ENCODE measurements around the gene TRAF2. TPM values are rescaled to one million over a fixed set of nuclear protein-coding genes. Genes with fewer than 3 reads are reported as not detected.
A peak's percentile ranks its signal among the peaks of the same experiment; 100 is the strongest.
"Not testable (repeated sequence)": the region's sequence is repeated elsewhere in the genome, so short reads cannot be mapped to it uniquely, and the experiment has no call there.

Gene TRAF2, protein sequence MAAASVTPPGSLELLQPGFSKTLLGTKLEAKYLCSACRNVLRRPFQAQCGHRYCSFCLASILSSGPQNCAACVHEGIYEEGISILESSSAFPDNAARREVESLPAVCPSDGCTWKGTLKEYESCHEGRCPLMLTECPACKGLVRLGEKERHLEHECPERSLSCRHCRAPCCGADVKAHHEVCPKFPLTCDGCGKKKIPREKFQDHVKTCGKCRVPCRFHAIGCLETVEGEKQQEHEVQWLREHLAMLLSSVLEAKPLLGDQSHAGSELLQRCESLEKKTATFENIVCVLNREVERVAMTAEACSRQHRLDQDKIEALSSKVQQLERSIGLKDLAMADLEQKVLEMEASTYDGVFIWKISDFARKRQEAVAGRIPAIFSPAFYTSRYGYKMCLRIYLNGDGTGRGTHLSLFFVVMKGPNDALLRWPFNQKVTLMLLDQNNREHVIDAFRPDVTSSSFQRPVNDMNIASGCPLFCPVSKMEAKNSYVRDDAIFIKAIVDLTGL
- total RNA-seq, result 10 to 100 TPM; 10.6 to 11.6 TPM
- 17.1 TPM for polyA plus RNA-seq (2013, experiment 1 of 2)
- 18.4 TPM for polyA plus RNA-seq (2013, experiment 2 of 2)
- total RNA-seq, result 17.0 to 108 (median 41.1) reads per million in 172 experiments

DNA sequence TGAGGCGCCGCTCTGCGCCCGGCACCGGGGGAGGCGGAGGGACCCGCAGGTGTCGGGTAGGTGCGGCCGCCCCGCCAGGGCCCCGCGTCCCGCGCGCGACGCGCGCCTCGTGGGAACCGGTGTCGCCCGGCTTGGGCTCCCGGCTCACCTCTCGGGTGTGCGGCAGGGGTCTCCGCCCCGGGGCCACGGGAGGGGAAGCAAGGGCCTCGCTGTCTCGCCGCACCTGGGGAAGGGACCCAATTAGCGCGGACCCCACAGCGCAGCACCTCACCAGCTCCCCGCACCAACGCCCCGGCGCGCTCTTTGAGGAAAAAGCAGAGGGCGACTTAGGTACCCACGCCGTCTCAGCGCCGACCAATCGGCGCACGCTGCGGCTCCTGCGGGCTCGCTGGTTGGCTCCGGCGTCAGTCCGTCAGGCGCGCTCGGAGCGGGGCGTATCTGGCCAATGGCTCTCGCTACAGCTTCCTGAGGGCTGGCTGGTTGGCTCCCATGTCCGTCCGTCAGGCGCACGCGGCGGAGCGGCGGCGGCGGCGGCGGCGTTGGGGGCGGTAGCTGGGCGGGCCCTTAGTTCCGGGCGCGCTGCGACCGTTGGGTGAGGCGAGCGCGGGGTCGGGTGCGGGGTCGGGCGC lies at the start of gene TRAF2:
TRAF2 (plus strand) TSS at position 567 of the 629 bp plus-strand sequence. CDS start 12,225 bp downstream, outside the sequence.
- Histone ChIP-seq H3K4me3 (ENCODE audit: low read length) (peak within 1 kb of the TSS; percentile 85), H3K36me3 (ENCODE audit: insufficient read depth, low read length) (peaks cover 15% of the 10 kb centered on the region), H3K27ac (ENCODE audit: low read depth in 1 of 2, low read length in 2 of 2) (peak within 1 kb of the TSS; percentile 81 to 95), H3K4me1 (ENCODE audit: insufficient read depth, low read length) (peaks cover 68% of the 10 kb centered on the region), H3K27me3 (ENCODE audit: control insufficient read depth in 1 of 2, insufficient read depth in 2 of 2, low read length in 2 of 2) (no peaks in the 10 kb centered on the region), H3K9me3 (ENCODE audit: control insufficient read depth in 1 of 2, insufficient read depth in 1 of 2, low read length in 2 of 2) (no peaks in the 10 kb centered on the region)
- Mint-ChIP-seq H3K4me3 (peak within 1 kb of the TSS; percentile 88), H3K36me3 (ENCODE audit: low read depth) (no peaks in the 10 kb centered on the region), H3K9me3 (no peaks in the 10 kb centered on the region), H3K27me3 (no peaks in the 10 kb centered on the region), H3K4me1 (ENCODE audit: low read depth) (peaks cover 26% of the 10 kb centered on the region), H3K27ac (peak within 1 kb of the TSS; percentile 92)
- TF ChIP-seq, protein P1, sequence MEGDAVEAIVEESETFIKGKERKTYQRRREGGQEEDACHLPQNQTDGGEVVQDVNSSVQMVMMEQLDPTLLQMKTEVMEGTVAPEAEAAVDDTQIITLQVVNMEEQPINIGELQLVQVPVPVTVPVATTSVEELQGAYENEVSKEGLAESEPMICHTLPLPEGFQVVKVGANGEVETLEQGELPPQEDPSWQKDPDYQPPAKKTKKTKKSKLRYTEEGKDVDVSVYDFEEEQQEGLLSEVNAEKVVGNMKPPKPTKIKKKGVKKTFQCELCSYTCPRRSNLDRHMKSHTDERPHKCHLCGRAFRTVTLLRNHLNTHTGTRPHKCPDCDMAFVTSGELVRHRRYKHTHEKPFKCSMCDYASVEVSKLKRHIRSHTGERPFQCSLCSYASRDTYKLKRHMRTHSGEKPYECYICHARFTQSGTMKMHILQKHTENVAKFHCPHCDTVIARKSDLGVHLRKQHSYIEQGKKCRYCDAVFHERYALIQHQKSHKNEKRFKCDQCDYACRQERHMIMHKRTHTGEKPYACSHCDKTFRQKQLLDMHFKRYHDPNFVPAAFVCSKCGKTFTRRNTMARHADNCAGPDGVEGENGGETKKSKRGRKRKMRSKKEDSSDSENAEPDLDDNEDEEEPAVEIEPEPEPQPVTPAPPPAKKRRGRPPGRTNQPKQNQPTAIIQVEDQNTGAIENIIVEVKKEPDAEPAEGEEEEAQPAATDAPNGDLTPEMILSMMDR (IDR thresholded peaks at IDR 0.05), result no peak
- DNase-seq (peak; percentile 92 to 99 (median 96)), ATAC-seq (ENCODE audit: poor library complexity) (peak; percentile 92)
- CTCF ChIA-PET, result interaction anchor here (0.9 to 1.5 kb wide), 6 partner anchors 12 to 182 kb away, joined by 3 to 7 read pairs (median 4); partner anchors contain the start of genes AJM1 and FBXW5
- POLR2A ChIA-PET, result interaction anchor here (0.7 to 2.2 kb wide), 17 partner anchors 16 to 354 kb away, joined by 3 to 21 read pairs (median 5); partner anchors contain the start of genes EDF1, MAN1B1, PAXX and RABL6
- intact Hi-C loops (cut with DNase I, micrococcal nuclease), result loop anchor here (1.0 to 5.0 kb wide), 9 partner anchors 17 to 524 kb away; partner anchors contain the start of genes EDF1 (in 2 of the 2), PHPT1 (in 2 of the 2), ABCA2 (in 1 of the 2) and DNLZ (in 1 of the 2)

DNA sequence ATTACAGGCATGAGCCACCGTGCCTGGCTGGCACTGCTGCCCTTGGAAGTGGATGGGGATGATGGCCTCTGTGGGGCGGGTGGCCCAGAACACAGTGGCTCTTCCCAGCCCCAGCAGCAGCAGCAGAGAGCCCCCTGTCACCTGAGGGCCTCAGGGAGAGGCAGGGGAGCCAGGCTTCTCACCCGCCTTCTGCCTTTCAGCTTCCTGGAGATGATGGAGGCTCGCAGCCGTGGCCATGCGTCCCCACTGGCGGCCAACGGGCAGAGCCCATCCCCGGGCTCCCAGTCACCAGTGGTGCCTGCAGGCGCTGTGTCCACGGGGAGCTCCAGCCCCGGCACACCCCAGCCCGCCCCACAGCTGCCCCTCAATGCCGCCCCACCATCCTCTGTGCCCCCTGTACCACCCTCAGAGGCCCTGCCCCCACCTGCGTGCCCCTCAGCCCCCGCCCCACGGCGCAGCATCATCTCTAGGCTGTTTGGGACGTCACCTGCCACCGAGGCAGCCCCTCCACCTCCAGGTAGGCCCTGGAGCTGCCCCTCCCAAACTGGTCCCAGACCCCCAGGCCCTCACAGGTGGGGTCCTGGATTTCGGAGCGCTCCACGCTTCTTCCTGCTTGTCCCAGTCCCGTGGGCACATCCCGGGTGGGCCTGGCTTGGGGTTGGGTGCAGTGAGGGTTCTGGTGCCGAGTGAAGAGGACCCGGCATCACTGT lies 49.0 kb upstream of the TRAF2 start:
- Histone ChIP-seq H3K9me3 (ENCODE audit: control insufficient read depth in 1 of 2, insufficient read depth in 1 of 2, low read length in 2 of 2) (no peaks in the 10 kb centered on the region), H3K4me3 (ENCODE audit: low read length) (no peak overlapping the region), H3K4me1 (ENCODE audit: insufficient read depth, low read length) (peaks cover 9% of the 10 kb centered on the region), H3K27me3 (ENCODE audit: control insufficient read depth in 1 of 2, insufficient read depth in 2 of 2, low read length in 2 of 2) (no peaks in the 10 kb centered on the region), H3K27ac (ENCODE audit: low read depth in 1 of 2, low read length in 2 of 2) (no peak overlapping the region), H3K36me3 (ENCODE audit: insufficient read depth, low read length) (peaks cover 19% of the 10 kb centered on the region)
- ATAC-seq (ENCODE audit: poor library complexity), result no peak
- Mint-ChIP-seq H3K27me3 (peaks cover 3% of the 10 kb centered on the region), H3K4me1 (ENCODE audit: low read depth) (peaks cover 8% of the 10 kb centered on the region), H3K36me3 (ENCODE audit: low read depth) (peaks cover 13% of the 10 kb centered on the region), H3K9me3 (no peaks in the 10 kb centered on the region), H3K4me3 (no peak overlapping the region), H3K27ac (no peak overlapping the region)
- no peak for DNase-seq
- ChIA-PET POLR2A (no interaction called here), CTCF (no interaction called here)
- TF ChIP-seq, protein P1 (IDR thresholded peaks at IDR 0.05), result no peak
- intact Hi-C loops (cut with DNase I, micrococcal nuclease), result no loop called here

DNA sequence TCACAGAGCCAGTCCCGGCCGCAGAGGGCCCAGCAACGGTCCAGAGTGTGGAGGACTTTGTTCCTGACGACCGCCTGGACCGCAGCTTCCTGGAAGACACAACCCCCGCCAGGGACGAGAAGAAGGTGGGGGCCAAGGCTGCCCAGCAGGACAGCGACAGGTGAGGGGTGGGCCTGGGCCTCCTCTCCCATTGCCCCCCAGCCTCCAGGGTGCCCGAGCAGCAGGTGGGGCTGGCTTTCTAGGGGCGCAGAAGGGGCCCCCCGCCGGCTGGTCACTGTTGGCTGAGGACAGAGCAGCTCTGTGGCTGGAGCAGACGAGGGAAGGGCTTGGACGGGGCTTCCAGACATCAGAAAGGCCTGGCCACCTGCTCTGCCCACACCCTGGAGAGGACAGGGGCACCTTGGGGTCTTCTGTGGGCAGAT lies 48.4 kb upstream of the TRAF2 start:
- H3K27me3 ChIP-seq (ENCODE audit: control insufficient read depth in 1 of 2, insufficient read depth in 2 of 2, low read length in 2 of 2); CTCF ChIA-PET; POLR2A ChIA-PET: not testable (repeated sequence)

More for the DNA sequence above, 48.4 kb upstream of the TRAF2 start:
- H3K9me3 ChIP-seq (ENCODE audit: control insufficient read depth in 1 of 2, insufficient read depth in 1 of 2, low read length in 2 of 2); ATAC-seq (ENCODE audit: poor library complexity); DNase-seq; H3K27ac ChIP-seq (ENCODE audit: low read depth in 1 of 2, low read length in 2 of 2); H3K9me3 Mint-ChIP-seq; intact Hi-C loops (cut with DNase I, micrococcal nuclease); H3K27ac Mint-ChIP-seq; H3K4me3 ChIP-seq (ENCODE audit: low read length); H3K27me3 Mint-ChIP-seq; H3K4me3 Mint-ChIP-seq: not testable (repeated sequence)
- Mint-ChIP-seq H3K4me1 (ENCODE audit: low read depth) (peaks cover 10% of the 10 kb centered on the region), H3K36me3 (ENCODE audit: low read depth) (peaks cover 12% of the 10 kb centered on the region)
- peaks cover 15% of the 10 kb centered on the region for H3K4me1 ChIP-seq (ENCODE audit: insufficient read depth, low read length)
- peaks cover 14% of the 10 kb centered on the region for H3K36me3 ChIP-seq (ENCODE audit: insufficient read depth, low read length)

Measured in CD4-positive, alpha-beta T cell (primary cell).